Loucy (cell line): ENCODE measurements around the gene EIF2B1.

ENCODE experiments used
- CTCF ChIP-seq: fragments of 200-600 bp; sonication (generic); conservative IDR thresholded peaks from 2 replicates; pipeline ENCODE4 v1.5.1; 2014; ENCODE audit warnings: mild to moderate bottlenecking, antibody characterized with exemption, low read length
- EZH2phosphoT487 ChIP-seq: fragments of 200-600 bp; IDR thresholded peaks from 2 replicates; pipeline ENCODE4 v1.6.1; 2018; ENCODE audit warnings: antibody characterized with exemption, mild to moderate bottlenecking, moderate library complexity, borderline replicate concordance

GRCh38 chr12:123591702-123592481 is 41.6 kb downstream of the EIF2B1 start:
- TF ChIP-seq EZH2phosphoT487 (no peak), CTCF (no peak)
